ENCODE results near the gene PGM2L1. TPM values are rescaled to one million over a fixed set of nuclear protein-coding genes. Genes with fewer than 3 reads are reported as not detected.

Gene PGM2L1
- total and polyA plus RNA-seq, 2 of the 4 experiments (the other 2 are of a cell fraction), result 0.72 to 1.8 TPM

DNA sequence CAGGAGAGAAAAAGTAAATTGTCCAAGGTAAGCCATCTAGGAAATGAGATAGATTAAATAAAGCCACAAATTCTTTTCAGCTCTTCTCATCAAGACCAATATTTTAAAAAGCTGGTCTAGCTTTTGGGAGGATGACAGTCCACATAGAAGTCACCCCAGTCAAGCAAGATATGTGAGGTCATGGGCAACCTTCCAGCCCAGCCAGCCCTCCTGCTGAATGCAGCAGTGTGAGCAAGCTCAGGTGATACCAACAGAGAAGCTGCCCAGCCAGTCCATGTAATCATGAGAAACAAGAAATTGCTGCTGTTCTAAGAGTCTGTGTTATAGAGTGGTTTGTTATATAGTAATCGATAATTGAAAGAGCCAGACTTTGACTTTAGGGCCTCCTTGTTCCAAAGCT is 40.4 kb upstream of the PGM2L1 start:
- Histone ChIP-seq H3K9ac (ENCODE audit: low read depth, low read length) (no peak overlapping the region), H2BK20ac (ENCODE audit: low read depth, low read length) (no peak overlapping the region), H3K23ac (ENCODE audit: low read depth, low read length) (no peak overlapping the region), H2AK5ac (ENCODE audit: low read depth, low read length) (no peak overlapping the region), H3K4me3 (ENCODE audit: insufficient read depth, low read depth, low read length) (no peak overlapping the region), H4K91ac (ENCODE audit: insufficient read depth, low read depth, low read length) (no peak overlapping the region), H3K27ac (ENCODE audit: insufficient read depth, low read length) (no peak overlapping the region), H3K56ac (ENCODE audit: extremely low read depth, insufficient read depth, low read length) (no peak overlapping the region), H3K4me1 (ENCODE audit: control insufficient read depth, insufficient read depth, low read length) (peaks cover 9% of the 10 kb centered on the region), H2BK15ac (ENCODE audit: low read depth, low read length) (no peak overlapping the region), H2BK120ac (ENCODE audit: low read depth, low read length) (no peak overlapping the region), H2AFZ (replicated peaks; ENCODE audit: low read length, poor library complexity) (no peak overlapping the region), H3K4me2 (ENCODE audit: low read depth, low read length) (no peak overlapping the region), H3K79me1 (ENCODE audit: low read depth in 1 of 2, low read length in 2 of 2) (no peaks in the 10 kb centered on the region), H4K5ac (ENCODE audit: low read depth, low read length) (no peak overlapping the region), H3K4ac (ENCODE audit: low read depth, low read length) (no peak overlapping the region), H2BK5ac (ENCODE audit: low read depth, low read length, poor library complexity, severe bottlenecking) (no peak overlapping the region), H4K8ac (ENCODE audit: low read depth in 2 of 2, low read length in 2 of 2) (no peak overlapping the region), H2AK9ac (replicated peaks; ENCODE audit: low read depth, low read length, poor library complexity) (no peak overlapping the region), H3K18ac (ENCODE audit: low read depth, low read length) (no peak overlapping the region), H3K36me3 (ENCODE audit: control insufficient read depth, insufficient read depth, low read length) (no peaks in the 10 kb centered on the region), H3K14ac (replicated peaks; ENCODE audit: low read depth, low read length) (no peak overlapping the region), H3K27me3 (ENCODE audit: control insufficient read depth, insufficient read depth, low read length) (no peaks in the 10 kb centered on the region), H3K9me1 (ENCODE audit: insufficient read depth, low read length) (no peaks in the 10 kb centered on the region), H3K9me3 (ENCODE audit: control insufficient read depth, insufficient read depth, low read length) (no peaks in the 10 kb centered on the region), H4K20me1 (ENCODE audit: insufficient read depth, low read length) (no peaks in the 10 kb centered on the region)
- WGBS, 2 experiments (ENCODE audit: extremely low coverage in 2 of 2, insufficient read length in 1 of 2), result no CpG with 5 or more reads among the region's 1 CpG
- no TSS peak for BruUV-seq (replicated peaks)
- ChIA-PET POLR2A (ENCODE audit: unreplicated experiment) (no interaction called here), CTCF (interaction anchor here (1.4 kb wide), 1 partner anchor 15 kb away, joined by 4 read pairs; no protein-coding TSS in a partner anchor)
- ATAC-seq (ENCODE audit: low read depth) (no peak), DNase-seq (no peak)
- TF ChIP-seq MAZ (IDR thresholded peaks at IDR 0.05; ENCODE audit: borderline replicate concordance, low read depth, low read length), result no peak
- no peak for TF ChIP-seq MAFK (IDR thresholded peaks at IDR 0.05; ENCODE audit: low read depth, low read length)
- no peak for TF ChIP-seq MXI1 (IDR thresholded peaks at IDR 0.05; ENCODE audit: borderline replicate concordance, low read depth, low read length)
- no peak for TF ChIP-seq RFX5 (IDR thresholded peaks at IDR 0.05; ENCODE audit: low read depth, low read length)
- no peak for TF ChIP-seq BHLHE40 (IDR thresholded peaks at IDR 0.05; ENCODE audit: low read depth, low read length)
- TF ChIP-seq, protein P1, sequence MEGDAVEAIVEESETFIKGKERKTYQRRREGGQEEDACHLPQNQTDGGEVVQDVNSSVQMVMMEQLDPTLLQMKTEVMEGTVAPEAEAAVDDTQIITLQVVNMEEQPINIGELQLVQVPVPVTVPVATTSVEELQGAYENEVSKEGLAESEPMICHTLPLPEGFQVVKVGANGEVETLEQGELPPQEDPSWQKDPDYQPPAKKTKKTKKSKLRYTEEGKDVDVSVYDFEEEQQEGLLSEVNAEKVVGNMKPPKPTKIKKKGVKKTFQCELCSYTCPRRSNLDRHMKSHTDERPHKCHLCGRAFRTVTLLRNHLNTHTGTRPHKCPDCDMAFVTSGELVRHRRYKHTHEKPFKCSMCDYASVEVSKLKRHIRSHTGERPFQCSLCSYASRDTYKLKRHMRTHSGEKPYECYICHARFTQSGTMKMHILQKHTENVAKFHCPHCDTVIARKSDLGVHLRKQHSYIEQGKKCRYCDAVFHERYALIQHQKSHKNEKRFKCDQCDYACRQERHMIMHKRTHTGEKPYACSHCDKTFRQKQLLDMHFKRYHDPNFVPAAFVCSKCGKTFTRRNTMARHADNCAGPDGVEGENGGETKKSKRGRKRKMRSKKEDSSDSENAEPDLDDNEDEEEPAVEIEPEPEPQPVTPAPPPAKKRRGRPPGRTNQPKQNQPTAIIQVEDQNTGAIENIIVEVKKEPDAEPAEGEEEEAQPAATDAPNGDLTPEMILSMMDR (conservative IDR thresholded peaks at IDR 0.05; ENCODE audit: low read depth, low read length), result no peak
- TF ChIP-seq POLR2A (IDR thresholded peaks at IDR 0.05; ENCODE audit: low read depth, low read length), result no peak
- TF ChIP-seq CEBPB (IDR thresholded peaks at IDR 0.05; ENCODE audit: low read depth, low read length), result no peak
- no peak for TF ChIP-seq FOS (IDR thresholded peaks at IDR 0.05; ENCODE audit: low read depth, low read length)
- no peak for TF ChIP-seq RCOR1 (IDR thresholded peaks at IDR 0.05; ENCODE audit: insufficient replicate concordance, low read length)
- no peak for TF ChIP-seq RAD21 (IDR thresholded peaks at IDR 0.05; ENCODE audit: low read length)
- TF ChIP-seq, protein P2, sequence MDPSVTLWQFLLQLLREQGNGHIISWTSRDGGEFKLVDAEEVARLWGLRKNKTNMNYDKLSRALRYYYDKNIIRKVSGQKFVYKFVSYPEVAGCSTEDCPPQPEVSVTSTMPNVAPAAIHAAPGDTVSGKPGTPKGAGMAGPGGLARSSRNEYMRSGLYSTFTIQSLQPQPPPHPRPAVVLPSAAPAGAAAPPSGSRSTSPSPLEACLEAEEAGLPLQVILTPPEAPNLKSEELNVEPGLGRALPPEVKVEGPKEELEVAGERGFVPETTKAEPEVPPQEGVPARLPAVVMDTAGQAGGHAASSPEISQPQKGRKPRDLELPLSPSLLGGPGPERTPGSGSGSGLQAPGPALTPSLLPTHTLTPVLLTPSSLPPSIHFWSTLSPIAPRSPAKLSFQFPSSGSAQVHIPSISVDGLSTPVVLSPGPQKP (IDR thresholded peaks at IDR 0.05; ENCODE audit: borderline replicate concordance, low read depth, low read length), result no peak
- no peak for TF ChIP-seq NFE2L2 (IDR thresholded peaks at IDR 0.05; ENCODE audit: low read depth, low read length)
- TF ChIP-seq CHD1 (IDR thresholded peaks at IDR 0.05; ENCODE audit: low read depth, low read length), result no peak
- TF ChIP-seq SMC3 (IDR thresholded peaks at IDR 0.05; ENCODE audit: low read depth, low read length), result no peak
- TF ChIP-seq, protein P3, sequence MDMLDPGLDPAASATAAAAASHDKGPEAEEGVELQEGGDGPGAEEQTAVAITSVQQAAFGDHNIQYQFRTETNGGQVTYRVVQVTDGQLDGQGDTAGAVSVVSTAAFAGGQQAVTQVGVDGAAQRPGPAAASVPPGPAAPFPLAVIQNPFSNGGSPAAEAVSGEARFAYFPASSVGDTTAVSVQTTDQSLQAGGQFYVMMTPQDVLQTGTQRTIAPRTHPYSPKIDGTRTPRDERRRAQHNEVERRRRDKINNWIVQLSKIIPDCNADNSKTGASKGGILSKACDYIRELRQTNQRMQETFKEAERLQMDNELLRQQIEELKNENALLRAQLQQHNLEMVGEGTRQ (IDR thresholded peaks at IDR 0.05; ENCODE audit: low read depth, low read length), result no peak
- intact Hi-C loops (cut with micrococcal nuclease), result no loop called here
- in situ Hi-C loops (cut with MboI; ENCODE audit: low sequenced_read_pairs), result no loop called here
- dilution Hi-C loops (cut with HindIII; ENCODE audit: low sequenced_read_pairs, unreplicated experiment), result no loop called here
